Choroid plexus epithelial cell (primary cell): ENCODE measurements around the gene U2AF1.
"Not testable (repeated sequence)": the region's sequence is repeated elsewhere in the genome, so short reads cannot be mapped to it uniquely, and the experiment has no call there.

Source experiments
- DNase-seq: peaks from one replicate; pipeline ENCODE4 v3.0.0-alpha.2; 2010; ENCODE audit warnings: low read depth
- H3K4me3 ChIP-seq: 2 replicates; pipeline ENCODE4 v1.5.1; 2011; ENCODE audit warnings: low read depth, mild to moderate bottlenecking, control low read depth, low read length, moderate library complexity

The U2AF1 gene

DNA sequence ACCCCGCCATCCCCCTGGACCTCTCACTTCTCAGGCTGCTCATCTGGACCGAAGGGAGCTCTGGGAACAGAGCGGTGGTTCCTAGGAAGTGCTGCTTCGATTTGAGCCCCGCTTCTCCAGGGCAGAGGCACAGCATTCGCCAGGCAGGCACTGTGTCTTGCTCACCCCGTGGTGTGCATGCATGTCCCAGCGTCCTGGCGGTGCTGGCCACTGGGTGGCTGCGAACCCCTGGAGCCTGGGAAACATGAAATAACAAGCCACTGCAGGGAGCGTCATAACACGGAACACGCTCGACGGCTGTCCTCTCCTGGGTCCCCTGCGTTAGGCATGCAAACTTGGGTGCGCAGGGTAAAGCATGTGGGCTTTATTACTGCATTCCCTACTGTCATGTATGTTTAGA lies 17.9 kb downstream of the U2AF1 start:
- H3K4me3 ChIP-seq, DNase-seq: not testable (repeated sequence)

DNA sequence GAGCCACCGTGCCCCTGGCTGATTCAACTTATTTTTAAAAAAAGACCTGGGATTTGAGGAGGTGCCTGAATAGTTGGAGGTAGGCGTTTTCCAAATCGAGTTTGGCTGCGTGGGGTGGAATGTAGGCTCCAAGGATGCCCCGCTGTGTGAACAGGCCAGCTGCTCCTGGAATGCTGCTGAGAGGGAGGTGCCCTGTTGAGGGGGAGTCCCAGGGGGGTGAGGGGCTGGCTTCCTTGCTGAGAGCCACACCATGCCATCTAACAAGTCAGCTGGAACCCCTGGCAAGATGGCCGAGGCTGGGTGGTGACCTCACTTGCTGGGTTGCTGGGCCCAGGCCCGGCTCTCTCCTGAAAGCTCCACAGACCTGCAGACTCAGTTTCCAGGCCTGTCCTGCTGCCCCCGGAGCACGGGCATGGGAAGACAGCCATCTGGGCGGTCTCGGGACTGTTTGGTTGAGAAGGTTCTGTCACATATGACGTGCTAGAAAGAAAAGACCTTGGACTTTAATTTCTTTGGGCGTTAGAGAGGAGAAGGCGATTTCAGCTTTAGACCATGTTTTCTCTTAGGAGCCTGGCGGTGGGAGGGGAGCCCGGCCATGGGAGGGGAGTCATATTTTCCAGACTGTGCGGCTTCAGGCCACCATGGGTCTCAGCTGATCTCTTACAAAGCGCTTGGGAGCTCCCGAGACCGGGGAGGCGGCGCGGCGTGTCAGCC lies 24.6 kb downstream of the U2AF1 start:
- not testable (repeated sequence) for H3K4me3 ChIP-seq, DNase-seq

DNA sequence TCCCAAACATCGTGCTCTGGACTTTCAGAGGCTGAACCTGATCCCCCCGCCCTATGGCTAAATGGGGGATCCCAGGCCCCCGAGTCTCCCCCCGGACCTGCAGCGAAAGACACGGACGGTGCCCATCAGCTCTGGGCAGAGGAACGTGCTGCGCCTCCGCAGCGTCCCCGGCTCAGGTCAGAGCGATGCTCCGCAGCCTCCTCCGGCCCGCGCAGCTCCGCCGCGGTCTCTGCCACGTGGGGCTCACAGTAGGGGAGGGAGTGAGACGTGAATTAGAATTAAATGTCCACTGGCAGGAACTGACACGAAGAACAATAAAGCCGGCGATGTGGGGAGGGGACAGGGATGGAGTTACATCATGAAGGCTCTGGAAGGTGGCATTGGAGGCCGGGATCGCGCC lies 30.7 kb downstream of the U2AF1 start:
- not testable (repeated sequence) for H3K4me3 ChIP-seq, DNase-seq

DNA sequence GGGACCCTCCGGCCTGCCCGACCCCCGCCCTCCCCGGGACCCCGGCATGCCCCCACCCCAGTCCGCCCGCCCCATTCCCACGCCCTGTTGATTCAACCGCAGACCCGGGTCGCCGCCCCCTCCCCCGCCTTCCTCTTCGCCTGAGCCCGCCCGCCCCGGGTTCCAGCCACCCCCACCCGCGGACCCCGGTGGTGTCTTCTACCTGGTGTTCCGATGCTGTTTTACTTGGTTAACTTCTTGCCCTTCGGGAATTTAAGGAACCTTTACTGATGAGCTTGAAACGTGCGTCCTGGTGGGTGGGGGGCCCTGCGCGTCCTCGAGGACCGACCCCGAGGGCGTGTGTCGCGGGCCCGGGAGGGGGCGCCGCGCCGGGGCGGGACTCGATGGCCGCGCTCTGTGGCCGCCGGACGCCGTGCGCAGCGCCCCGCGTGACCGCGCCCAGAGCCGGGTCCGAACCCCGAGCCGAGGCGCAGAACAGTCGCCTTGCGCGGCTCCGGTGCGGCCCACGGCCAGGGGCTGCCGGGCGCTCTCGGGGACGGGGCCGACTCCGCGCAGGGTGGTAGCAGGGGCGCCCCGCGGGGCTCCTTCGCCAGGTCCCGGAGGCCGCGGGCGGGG lies 31.2 kb downstream of the U2AF1 start:
- not testable (repeated sequence) for DNase-seq, H3K4me3 ChIP-seq

DNA sequence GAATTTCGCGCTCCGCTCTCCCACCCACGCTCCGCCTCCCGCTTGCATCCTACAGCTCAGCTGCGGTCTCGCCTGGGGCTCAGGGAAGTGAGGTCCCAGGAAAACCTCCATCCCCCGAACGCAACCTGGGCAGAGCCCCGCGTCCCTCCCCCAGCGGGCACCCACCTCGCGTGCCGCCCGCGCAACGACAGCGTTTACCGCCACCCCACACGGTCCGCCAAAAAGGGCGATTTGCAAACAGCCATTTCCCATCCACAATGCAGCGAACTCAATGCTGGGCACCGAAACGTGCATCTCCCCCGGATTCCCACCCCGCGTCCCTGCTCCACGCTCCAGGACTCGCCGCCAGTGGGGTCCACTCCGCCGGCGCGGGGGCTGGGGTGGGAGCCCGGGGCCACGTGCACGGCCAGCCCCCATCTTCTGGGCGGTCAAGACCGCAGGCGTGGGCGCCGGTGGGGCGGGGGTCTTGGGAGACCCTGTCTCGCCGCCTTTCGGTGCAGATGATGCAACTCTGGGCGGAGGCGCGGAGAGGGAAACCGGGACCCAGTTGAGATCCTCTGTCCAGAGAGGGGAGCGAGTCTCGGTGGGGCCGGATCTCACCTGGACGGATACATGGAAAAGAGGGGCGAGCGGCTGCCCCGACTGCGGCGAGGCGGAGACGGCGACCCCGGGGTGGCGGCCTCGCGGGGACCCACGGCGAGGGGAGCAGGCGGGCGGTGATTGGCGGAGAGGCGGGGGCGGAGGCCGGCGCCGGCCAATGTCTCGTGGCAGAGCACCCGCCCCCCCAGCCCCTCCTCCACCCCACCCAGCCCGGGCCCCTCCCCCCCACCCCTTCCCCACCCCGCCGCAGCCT lies 32.0 kb downstream of the U2AF1 start, which contains the start of gene CBS:
Gene CBS, minus strand, starts transcription at position 666 of the 853 bp plus-strand sequence. CDS start 3,642 bp downstream, outside the sequence.
- not testable (repeated sequence) for DNase-seq, H3K4me3 ChIP-seq

DNA sequence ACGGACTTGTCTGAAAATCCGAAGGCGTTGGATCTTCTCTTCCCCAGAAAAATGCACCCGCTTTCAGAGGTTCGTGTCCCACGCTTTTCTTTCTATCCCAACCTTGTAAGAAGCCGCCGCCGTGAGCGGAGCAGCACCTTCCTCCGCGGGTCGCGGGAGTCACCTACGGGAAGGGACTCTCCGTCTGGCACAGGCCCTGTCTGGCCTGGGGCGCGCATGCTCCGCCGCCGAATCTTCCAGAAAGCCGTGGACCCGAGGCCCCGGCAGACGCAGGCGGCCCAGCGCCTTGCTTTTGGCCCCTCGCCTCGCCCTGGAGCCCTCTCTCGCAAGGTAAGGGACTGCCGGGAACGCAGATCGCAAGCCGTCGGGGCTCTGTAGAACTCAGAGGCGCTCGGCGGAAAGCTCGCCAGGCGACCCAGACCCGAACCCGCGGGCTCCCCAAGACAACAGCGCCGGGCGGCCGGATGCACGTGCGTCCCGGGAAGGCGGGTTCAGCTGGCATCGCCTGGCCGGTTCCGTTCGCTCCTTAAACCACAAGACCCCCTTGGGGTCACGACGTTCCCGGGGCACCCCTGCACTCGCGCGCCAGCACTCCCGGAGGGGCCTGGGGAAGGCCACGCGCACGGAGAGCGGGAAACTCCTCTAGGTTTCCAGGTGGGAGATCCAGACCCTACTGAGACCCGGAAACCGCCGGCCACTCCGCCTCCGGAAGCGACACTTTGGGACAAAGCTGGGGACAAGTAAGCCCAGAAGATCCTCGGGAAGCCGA lies 32.8 kb downstream of the U2AF1 start:
- DNase-seq, result not testable (repeated sequence)

DNA sequence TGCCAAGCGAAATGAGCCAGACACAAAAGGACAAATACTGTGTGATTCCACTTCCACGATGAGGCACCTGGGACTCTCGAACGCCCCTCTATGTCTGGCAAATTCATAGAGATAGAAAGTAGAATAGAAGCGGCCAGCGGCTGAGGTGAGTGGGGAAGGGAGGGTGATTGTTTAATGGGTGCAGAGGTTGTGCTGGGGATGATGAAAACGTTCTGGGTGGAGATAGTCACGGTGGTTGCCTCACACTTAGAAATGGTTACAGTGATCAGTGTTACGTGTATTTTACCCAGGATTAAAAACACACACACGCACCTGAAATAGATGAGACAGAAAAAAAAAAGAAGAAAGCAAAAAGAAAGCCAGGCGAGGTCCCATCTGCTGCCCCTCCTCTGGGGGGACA lies 34.6 kb downstream of the U2AF1 start:
- not testable (repeated sequence) for DNase-seq, H3K4me3 ChIP-seq

More for the DNA sequence above, 32.8 kb downstream of the U2AF1 start:
- H3K4me3 ChIP-seq, result not testable (repeated sequence)

DNA sequence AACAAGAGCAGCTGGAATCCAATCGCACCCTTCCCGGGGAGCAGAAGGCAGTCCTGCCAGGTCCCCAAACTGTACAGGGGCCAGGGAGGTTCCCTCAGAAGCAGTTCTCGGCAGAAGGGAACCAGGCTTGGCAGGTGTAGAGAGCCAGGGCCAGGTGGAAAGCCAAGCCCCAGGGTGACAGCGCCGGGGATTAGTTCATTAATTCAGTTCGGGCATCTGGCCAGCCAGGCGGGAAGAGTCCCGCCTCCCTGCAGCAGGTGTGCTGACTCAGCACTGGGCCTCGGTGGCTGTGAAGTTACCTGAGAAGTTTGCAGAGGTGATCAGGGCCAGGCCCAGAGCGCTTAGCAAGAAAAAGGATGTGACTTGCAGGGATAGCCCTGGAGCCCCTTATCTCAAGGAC lies 37.7 kb downstream of the U2AF1 start:
- not testable (repeated sequence) for H3K4me3 ChIP-seq, DNase-seq

DNA sequence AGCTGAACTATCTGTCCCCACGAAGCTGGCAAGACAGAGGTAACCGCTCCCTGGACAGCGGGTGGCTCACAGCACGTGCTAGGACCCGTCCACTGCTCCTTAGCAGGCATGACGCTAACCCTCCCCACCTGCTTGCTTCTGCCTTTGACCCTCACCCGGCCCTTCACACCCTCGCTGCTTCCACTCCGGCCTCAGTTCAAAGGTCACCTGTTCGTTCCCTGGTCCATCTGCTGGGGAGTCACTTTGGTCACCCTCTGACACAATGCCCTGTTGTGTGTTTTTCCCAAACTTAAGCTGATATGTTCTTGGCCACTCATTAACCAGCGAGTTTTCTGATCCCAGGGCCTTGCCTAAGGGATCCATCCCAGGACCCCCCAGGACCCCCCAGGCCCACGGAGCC lies 39.3 kb downstream of the U2AF1 start:
- H3K4me3 ChIP-seq, DNase-seq: not testable (repeated sequence)

DNA sequence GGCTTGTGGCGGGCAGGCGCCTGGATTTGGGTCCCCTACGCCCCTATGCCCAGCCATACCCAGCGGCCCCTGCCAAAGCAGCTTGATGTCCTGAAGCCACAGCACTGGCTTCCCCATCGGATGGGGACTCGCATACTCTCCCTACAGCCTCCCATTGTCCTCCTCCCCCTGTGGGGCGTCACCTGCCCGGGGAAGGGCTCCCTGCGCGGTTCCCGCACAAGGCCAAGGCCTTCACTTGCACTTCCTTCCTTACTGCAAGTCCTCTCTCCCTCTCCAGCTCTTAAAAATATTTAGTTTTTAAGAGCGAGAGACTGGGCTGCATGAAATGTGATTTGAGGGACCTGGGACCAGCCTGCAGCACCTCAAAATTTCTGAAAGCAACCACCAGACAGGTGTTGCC lies 40.7 kb downstream of the U2AF1 start:
- not testable (repeated sequence) for H3K4me3 ChIP-seq, DNase-seq

DNA sequence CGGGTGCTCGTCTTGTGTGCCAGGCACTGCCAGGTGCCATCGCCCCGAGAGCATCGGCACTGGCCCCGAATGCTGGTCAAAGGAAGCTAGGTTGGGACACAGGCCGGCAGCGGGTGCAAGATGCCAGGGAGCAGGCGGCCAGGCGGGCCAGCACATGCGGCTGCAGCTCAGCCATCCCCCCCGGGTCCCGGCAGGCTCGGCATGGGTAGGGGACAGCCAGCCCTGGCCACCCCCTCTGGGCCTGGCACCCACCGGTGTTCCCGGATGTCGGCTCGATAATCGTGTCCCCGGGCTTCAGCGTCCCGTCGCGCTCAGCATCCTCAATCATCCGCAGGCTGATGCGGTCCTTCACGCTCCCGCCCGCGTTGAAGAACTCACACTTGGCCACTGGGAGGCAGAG lies 41.4 kb downstream of the U2AF1 start:
- DNase-seq, H3K4me3 ChIP-seq: not testable (repeated sequence)

DNA sequence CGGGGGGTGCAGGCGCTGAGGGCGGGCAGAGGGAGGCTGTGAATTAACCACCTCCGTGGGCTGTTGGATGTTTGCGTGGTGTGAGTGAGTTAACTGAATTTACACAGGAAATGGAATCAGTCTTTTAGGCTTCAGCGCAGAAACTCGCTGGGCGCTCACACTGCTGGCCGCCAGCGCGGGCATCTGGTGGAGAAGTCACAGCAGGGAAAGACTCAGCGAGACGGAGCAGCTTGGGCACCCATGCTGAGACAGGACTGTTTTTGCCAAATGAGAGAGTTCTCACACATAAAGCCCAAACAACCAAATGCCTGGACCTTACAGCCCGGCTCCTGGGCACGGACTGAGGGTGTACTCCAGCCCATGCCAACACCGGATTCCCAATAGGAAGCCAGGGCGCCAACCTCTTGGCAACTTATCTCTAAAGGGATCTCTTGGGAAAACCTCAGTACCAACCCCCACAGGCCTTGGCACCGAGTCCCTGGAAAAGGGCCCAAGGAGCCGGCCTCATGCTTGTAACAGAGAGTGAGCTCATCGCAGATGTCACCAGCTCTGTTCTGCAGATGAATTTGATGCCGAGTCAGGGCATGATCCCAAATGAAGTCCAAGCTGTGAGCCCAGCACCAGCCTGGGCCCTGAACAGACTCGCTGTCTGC lies 43.0 kb downstream of the U2AF1 start:
- not testable (repeated sequence) for DNase-seq

DNA sequence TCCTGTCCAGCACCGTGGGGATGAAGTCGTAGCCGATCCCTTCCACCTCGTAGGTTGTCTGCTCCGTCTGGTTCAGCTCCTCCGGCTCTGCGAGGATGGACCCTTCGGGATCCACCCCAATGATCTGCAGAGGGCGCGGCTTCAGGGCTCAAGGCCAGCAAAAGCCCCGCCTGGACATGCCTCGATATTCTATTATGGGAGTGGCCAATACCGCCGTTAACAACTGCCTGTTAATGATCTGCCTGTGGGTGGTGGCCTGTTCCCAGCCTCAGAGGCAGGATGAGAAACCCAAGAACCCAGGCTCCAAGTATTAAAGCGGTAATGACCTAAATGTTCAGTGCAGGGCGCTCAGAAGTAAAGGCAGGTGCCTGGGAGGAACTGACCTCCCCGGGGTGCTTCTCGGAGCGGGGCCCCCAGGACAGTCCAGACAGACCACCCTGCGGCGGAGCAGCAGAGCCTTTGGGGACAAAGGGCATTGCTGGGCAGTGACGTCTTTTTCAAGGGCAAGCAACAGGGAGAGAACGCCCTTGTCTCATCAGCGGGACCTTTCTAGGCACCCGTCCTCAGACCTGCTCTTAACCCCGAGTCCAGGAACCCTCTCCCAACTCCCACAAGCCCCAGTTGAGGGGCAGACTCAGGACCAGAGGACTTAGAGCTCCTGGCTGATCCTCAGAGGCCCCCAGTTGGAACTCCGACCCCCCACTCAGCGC lies 44.3 kb downstream of the U2AF1 start:
- H3K4me3 ChIP-seq, DNase-seq: not testable (repeated sequence)

More for the DNA sequence above, 43.0 kb downstream of the U2AF1 start:
- not testable (repeated sequence) for H3K4me3 ChIP-seq

DNA sequence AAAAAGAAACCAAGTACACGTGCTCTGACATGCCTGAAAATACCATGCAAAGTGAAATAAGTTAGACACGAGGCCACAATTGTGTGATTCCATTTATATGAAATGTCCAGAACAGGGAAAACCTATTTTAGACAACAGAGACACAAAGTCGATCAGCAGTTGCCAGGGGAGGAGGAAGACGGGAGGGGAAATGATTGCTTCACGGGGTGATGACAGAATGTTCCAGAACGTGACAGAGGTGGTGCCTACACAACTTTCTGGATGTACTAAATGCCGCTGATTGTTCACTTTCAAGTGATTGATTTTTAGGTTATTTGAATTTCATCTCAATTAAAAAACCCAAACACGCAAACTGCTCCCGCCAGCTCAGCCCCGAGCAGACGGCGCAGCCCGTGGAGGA lies 54.3 kb downstream of the U2AF1 start:
- not testable (repeated sequence) for DNase-seq, H3K4me3 ChIP-seq

DNA sequence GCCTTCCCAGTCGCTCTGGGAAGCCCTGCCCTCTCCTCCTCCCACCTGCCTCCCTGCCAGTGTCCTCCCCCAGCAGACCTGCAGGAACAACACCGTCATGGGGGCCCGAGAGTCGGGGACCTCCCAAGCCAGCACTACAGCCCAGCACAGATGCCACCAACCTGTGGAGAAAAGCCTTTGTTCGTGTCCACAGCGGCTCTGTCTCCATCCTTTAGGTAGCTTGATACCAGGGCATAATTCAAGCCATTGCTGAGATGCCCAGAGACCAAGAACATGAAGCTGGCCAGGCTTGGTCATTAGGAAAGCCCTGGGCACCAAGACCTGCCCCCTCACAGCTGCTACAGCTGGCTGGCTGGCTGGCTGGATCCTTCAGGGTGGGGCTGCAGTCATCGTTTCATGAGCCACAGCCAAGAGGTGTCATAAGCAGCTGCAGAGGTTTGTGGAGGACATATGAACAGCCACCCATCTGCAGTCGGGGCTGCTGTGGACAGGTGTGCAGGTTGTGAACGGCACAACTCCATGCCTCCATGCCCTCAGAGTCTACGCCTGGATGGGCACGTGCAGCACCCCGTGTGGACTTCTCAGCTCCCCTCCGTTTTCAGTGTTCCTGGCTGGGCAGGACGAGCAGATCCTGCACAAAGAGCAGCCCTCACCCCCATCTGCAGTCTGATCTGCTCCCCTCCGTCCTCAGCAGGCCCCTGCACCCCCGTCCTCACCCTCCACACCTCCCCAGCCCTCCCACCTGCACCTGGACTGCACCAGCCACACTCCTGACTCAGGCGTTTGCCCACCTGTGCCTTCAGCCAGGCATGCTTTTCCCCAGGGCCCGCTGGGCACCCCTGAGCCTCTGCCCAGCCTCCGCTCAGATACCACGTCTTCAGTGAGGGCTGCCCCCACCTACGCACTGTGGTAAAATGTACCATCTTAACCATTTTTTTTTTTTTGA lies 61.2 kb downstream of the U2AF1 start:
- not testable (repeated sequence) for H3K4me3 ChIP-seq, DNase-seq

DNA sequence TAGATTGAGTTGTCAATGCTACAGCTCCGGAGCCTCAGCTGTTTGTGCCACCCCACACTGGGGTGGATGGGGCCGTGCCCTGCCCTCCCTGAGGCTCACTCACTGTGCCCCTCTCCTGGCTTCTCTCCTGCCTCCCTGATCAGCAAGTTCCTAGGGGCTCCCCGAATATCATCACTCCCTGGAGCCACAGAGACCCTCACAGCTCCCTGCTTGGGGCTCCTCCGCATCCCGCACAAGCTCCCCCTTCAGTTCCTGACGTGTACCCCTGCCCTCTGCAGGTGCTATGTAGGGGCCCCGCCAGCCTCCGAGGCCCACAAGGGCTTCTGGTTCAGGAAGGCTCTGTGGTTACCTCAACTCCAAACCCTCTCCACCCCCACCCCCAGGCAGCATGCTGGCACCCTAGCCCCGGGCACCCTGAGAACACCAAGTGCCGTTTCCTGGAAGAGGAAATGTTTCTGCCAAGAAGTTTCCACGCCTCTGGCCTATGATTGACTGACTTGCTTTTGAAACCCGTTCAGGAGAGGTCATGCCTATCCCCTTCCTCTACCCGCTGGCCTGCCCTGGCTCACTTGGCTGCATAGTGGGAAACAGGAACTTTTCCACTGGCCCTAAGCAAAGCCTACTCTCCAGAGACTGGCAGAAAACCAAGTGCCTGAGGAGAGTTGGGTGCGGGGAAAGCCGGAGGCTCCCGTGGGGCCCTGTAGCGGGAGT lies 62.0 kb downstream of the U2AF1 start:
- H3K4me3 ChIP-seq, DNase-seq: not testable (repeated sequence)
